Subcutaneous adipose tissue (tissue), 4 donors: ENCODE data around the gene CASP9. TPM values are rescaled to one million over a fixed set of nuclear protein-coding genes. Genes with fewer than 3 reads are reported as not detected.

Experiments used
- total RNA-seq, 4 donors: library from RNA; depleted of rRNA; stranded (reverse); fragments of >200 nt; gene quantifications; one replicate each; pipeline ENCODE4 v1.1.0, GENCODE V29; 2016
- TF ChIP-seq, protein P1 (sequence below): fragments of 450-650 bp; IDR thresholded peaks from one replicate; pipeline ENCODE4 v1.5.1; 2016; ENCODE audit warnings: low read depth, mild to moderate bottlenecking, control low read depth, antibody characterized with exemption, moderate library complexity

The CASP9 gene
- total RNA-seq, 4 donors from 2014 or later = 10.1 to 12.1 (median 10.3) TPM

DNA sequence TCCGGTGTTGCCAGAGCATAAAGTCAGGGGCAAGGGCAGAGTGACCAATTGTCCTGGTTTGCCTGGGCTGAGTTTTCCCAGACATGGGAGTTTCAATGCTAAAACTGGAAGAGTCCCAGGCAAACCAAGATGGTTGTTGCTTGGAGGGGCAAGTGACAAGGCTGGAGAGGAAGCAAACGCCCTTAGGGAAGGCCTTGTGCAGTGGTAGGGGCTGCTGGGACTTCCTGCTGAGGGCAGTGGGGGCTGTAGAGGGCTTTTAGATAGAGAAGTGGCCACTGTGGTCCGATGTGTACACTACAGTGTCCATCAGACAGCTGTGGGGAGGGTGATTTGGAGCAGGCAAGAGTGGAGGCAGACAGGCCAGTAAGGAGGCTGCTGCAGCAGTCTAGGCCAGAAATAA, 74.4 kb downstream of the CASP9 start:
- TF ChIP-seq, protein P1, sequence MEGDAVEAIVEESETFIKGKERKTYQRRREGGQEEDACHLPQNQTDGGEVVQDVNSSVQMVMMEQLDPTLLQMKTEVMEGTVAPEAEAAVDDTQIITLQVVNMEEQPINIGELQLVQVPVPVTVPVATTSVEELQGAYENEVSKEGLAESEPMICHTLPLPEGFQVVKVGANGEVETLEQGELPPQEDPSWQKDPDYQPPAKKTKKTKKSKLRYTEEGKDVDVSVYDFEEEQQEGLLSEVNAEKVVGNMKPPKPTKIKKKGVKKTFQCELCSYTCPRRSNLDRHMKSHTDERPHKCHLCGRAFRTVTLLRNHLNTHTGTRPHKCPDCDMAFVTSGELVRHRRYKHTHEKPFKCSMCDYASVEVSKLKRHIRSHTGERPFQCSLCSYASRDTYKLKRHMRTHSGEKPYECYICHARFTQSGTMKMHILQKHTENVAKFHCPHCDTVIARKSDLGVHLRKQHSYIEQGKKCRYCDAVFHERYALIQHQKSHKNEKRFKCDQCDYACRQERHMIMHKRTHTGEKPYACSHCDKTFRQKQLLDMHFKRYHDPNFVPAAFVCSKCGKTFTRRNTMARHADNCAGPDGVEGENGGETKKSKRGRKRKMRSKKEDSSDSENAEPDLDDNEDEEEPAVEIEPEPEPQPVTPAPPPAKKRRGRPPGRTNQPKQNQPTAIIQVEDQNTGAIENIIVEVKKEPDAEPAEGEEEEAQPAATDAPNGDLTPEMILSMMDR = no peak

DNA sequence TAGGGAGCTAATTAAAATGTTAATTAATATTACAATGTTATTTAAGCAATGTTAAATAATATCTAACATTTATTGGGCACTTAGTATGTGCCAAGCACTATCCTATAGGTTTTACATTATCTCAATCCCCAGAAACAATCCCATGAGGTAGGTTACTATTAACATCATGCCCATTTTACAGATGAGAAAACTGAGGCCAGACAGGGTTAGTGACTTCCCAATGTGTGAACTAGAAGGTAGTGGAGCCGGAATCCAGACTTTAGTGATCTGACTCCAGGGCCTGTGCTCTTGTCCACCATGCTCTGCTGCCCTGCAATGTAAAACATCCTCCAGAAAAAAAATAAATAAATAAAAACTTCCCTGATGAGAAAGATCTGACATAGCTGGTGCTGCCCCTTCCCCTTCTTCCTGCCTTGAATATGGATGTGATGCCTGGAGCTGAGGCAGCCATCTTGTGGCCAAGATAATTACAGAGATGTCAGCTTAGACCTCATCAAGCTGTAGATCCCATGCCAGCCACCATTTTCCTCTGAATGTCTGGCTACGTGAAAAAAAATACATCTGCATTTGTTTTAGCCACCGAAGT, 75.0 kb downstream of the CASP9 start:
- TF ChIP-seq, protein P1 = no peak

DNA sequence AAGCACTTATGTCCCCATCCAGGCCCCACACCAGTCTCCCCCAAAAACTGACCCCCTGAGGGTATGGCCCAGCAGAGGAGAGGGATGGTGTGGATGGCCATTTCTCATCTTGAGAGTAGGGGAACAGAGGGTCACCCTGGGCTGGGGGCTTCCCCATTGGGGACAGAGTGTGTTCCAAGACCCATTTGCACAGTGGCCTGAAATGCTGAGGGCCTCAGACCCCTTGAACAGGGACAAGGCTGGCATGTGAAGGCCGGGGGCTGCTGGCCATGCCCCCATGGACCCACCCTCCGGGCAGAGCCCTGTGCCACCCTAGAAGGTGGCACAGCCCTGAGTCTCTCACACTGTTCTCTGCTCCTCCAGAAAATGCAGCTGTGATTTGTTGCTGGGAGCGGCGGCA, 77.8 kb downstream of the CASP9 start:
- TF ChIP-seq, protein P1 = no peak

DNA sequence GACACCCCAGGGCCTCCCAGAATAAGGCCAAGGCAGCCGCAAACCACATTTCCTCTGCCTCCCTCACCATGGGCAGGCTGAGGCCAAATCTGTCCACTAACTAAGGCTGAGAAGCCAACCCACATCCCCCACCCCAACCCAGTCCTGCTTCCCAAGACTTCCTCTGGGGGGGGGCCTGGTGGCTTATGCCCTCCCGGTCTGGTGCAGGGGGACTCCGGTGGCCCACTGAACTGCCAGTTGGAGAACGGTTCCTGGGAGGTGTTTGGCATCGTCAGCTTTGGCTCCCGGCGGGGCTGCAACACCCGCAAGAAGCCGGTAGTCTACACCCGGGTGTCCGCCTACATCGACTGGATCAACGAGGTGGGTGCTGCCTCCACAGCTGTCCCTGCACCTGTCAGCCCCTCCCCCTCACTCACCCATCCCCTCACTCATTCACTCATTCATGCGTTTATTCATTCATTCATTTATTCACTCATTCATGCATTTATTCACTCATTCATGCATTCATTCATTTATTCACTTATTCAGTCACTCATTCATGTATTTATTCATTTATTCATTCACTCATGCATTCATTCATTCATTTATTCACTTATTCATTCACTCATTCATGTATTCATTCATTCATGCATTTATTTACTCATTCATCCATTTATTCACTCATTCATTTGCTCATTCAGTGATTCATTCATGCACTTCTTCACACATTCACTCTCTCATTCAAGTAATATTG, 78.5 kb downstream of the CASP9 start:
- TF ChIP-seq, protein P1 = no peak

DNA sequence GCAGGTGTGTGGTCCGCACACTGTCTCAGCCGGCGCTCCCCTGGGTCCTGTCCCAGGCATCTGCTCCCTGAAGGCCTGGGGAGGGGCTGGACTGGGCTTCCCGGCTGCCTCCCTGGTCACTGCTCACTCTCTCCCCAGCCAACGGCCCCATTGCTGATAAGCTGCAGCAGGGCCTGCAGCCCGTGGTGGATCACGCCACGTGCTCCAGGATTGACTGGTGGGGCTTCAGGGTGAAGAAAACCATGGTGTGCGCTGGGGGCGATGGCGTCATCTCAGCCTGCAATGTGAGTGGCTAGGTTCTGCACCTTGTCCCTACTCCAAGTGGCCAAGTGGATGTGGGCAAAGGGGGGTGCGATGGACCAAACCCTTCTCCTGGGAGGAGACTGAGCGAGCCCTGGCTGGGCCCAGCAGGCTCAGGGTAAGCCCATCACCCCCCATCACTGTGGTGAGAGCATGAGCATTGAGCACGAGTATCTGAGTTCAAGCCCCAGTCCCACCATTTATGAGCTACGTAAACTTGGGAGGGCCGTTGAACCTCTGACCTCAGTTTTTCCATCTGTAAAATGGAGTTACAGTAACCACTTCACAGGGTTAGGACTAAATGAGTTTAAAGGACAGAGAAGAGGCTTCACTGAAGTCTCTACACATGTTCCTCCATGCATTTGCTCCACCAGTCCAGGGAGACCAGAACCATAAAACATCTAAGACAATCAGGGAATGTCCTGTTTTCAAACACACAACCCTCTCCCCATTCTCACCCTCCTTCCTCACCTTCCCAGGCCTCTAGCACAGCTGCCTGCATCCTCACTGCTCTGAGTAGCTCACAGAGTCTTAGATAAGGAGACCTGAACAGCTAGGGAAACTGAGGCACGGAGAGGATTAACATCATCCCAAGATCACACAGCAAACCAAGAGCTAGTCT, 79.3 kb downstream of the CASP9 start:
- TF ChIP-seq, protein P1 = no peak

DNA sequence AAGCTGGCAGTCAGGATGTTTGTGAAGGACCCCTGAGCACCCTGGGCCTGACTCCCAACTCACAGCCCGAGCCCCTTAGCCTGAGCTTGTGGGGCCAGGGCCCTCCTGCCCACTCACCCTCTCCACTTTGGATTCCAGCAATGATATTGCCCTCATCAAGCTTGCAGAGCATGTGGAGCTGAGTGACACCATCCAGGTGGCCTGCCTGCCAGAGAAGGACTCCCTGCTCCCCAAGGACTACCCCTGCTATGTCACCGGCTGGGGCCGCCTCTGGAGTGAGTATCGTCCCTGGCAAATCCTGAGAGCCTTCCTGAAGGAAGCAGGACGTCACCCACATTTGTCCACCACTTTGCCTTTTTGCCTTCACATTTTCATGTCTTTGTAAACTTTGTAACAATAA, 80.7 kb downstream of the CASP9 start:
- TF ChIP-seq, protein P1 = no peak

DNA sequence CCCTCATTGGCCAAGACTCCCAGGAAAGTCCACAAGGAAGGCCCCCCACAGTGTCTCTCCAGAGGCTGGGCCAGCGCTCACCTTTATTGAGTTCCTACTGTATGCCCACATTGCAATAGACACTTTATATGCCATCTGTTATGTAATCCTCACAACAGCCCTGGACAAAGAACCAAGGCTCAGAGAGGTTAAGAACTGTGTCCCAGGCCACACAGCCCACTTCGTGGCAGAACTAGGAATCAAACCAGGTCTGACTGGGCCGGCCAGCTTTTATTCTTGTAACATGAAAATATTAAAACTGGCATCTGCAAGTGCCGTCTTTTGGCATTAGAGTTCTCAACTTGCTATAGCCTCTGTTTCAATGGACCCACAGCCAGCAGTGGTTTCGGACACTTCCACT, 81.3 kb downstream of the CASP9 start:
- TF ChIP-seq, protein P1 = no peak
